SK-N-SH (cell line): ENCODE data around the gene DUSP10. TPM values are rescaled to one million over a fixed set of nuclear protein-coding genes. Genes with fewer than 3 reads are reported as not detected.

Experiments used
- CTCF ChIA-PET: fragments of 300-600, 350-600 bp; formaldehyde crosslinking; extraction: SDS; loops from one replicate; lab custom pipeline; 2021; lab: Yijun Ruan, JAX
- POLR2A ChIA-PET: fragments of 350-600 bp; sonication (Branson Sonifier 250); formaldehyde crosslinking; extraction: SDS; loops from one replicate; lab custom pipeline; 2020; ENCODE audit warnings: antibody characterized with exemption, inconsistent platforms; lab: Yijun Ruan, JAX
- DNase-seq: peaks from one replicate; pipeline ENCODE4 v3.0.0; 2012
- H2AFZ ChIP-seq: fragments of 200-600 bp; sonication (generic); 2 replicates; pipeline ENCODE4 v1.8.1; 2016; ENCODE audit warnings: antibody characterized with exemption, mild to moderate bottlenecking, low read depth
- H3F3A ChIP-seq: fragments of 200-600 bp; sonication (generic); replicated peaks from 2 replicates; pipeline ENCODE3; 2016; ENCODE audit warnings: antibody characterized with exemption, mild to moderate bottlenecking; ENCODE audit not compliant: insufficient read depth
- H3K27ac ChIP-seq, 2 experiments: fragments of 200-500 bp in 1 of 2; fragments of 200-600 bp in 1 of 2; sonication (Bioruptor generic) in 1 of 2; sonication (generic), shearing (Covaris generic) in 1 of 2; 2 replicates each; pipeline versions ENCODE4 v1.5.1 to v1.6.1; 2014 to 2016; ENCODE audit warnings: low read depth in 2 of 2, inconsistent platforms in 1 of 2, low read length in 1 of 2, mild to moderate bottlenecking in 1 of 2, mixed read lengths in 1 of 2
- H3K27me3 ChIP-seq: fragments of 200-600 bp; sonication (generic), shearing (Covaris generic); 2 replicates; pipeline ENCODE4 v1.6.1; 2016; ENCODE audit warnings: mixed run types; ENCODE audit not compliant: insufficient read depth
- H3K36me3 ChIP-seq, 2 experiments: fragments of 200-500 bp in 1 of 2; fragments of 200-600 bp in 1 of 2; sonication (Bioruptor generic) in 1 of 2; sonication (generic) in 1 of 2; replicated peaks in 1 of 2; 2 replicates each; pipeline versions ENCODE3 to v1.5.1; 2014 to 2016; ENCODE audit warnings: low read length in 1 of 2, mild to moderate bottlenecking in 1 of 2; ENCODE audit not compliant: insufficient read depth in 2 of 2, control insufficient read depth in 1 of 2
- H3K4me1 ChIP-seq, 2 experiments: fragments of 200-500 bp in 1 of 2; fragments of 200-600 bp in 1 of 2; sonication (Bioruptor generic) in 1 of 2; sonication (generic), shearing (Covaris generic) in 1 of 2; 2 replicates each; pipeline versions ENCODE4 v1.5.1 to v1.6.1; 2014 to 2016; ENCODE audit warnings: low read depth in 1 of 2, low read length in 1 of 2, mixed run types in 1 of 2; ENCODE audit not compliant: insufficient read depth in 2 of 2, control insufficient read depth in 1 of 2
- H3K4me2 ChIP-seq: fragments of 200-600 bp; sonication (generic), shearing (Covaris generic); 2 replicates; pipeline ENCODE4 v1.6.1; 2017; ENCODE audit warnings: mixed run types
- H3K4me3 ChIP-seq, 2 experiments: fragments of 200-500 bp in 1 of 2; fragments of 200-600 bp in 1 of 2; sonication (Bioruptor generic) in 1 of 2; sonication (generic), shearing (Covaris generic) in 1 of 2; 2 replicates each; pipeline versions ENCODE4 v1.5.1 to v1.8.1; 2014 to 2016; ENCODE audit warnings: low read depth in 2 of 2, inconsistent platforms in 1 of 2, low read length in 1 of 2, mild to moderate bottlenecking in 1 of 2, mixed read lengths in 1 of 2, moderate library complexity in 1 of 2
- H3K79me2 ChIP-seq: fragments of 200-600 bp; sonication (generic); 2 replicates; pipeline ENCODE4 v1.8.1; 2017; ENCODE audit warnings: mild to moderate bottlenecking; ENCODE audit not compliant: insufficient read depth
- H3K9ac ChIP-seq: fragments of 200-600 bp; sonication (generic); 2 replicates; pipeline ENCODE4 v1.6.1; 2017; ENCODE audit warnings: mixed run types
- H3K9me2 ChIP-seq: fragments of 200-600 bp; sonication (generic); 2 replicates; pipeline ENCODE4 v1.6.1; 2017; ENCODE audit warnings: mixed run types
- H3K9me3 ChIP-seq: fragments of 200-600 bp; sonication (generic); 2 replicates; pipeline ENCODE4 v1.6.1; 2017; ENCODE audit warnings: mixed run types, mild to moderate bottlenecking, moderate library complexity
- H4K20me1 ChIP-seq: fragments of 200-600 bp; sonication (generic); 2 replicates; pipeline ENCODE4 v1.6.1; 2017; ENCODE audit warnings: mild to moderate bottlenecking, mixed run types; ENCODE audit not compliant: insufficient read depth
- CTCF ChIP-seq: fragments of 200-600 bp; sonication (generic); IDR thresholded peaks from 2 replicates; pipeline ENCODE4 v1.6.1; 2017; ENCODE audit warnings: antibody characterized with exemption, mild to moderate bottlenecking, moderate library complexity
- ELF1 ChIP-seq: IDR thresholded peaks from 2 replicates; pipeline ENCODE4 v1.4.0; 2012
- EP300 ChIP-seq, 2 experiments: IDR thresholded peaks; 2 replicates each; pipeline versions ENCODE4 v1.4.0 to v1.6.1; 2012; ENCODE audit warnings: borderline replicate concordance in 1 of 2, low read depth in 1 of 2, low read length in 1 of 2
- EZH2phosphoT487 ChIP-seq: fragments of 200-600 bp; sonication (generic); IDR thresholded peaks from 2 replicates; pipeline ENCODE4 v1.6.1; 2017; ENCODE audit warnings: low read depth, mixed run types, mild to moderate bottlenecking, antibody characterized with exemption, moderate library complexity, borderline replicate concordance
- FOSL2 ChIP-seq: IDR thresholded peaks from 2 replicates; pipeline ENCODE4 v1.4.0; 2012; ENCODE audit warnings: low read depth, mild to moderate bottlenecking, moderate library complexity, borderline replicate concordance
- IRF3 ChIP-seq: fragments of 150-350 bp; IDR thresholded peaks from 2 replicates; pipeline ENCODE4 v1.6.1; 2016; ENCODE audit warnings: mild to moderate bottlenecking, low read depth, low read length
- JUND ChIP-seq: IDR thresholded peaks from 2 replicates; pipeline ENCODE4 v1.4.0; 2012
- NFIC ChIP-seq: IDR thresholded peaks from 2 replicates; pipeline ENCODE4 v1.4.0; 2012; ENCODE audit warnings: borderline replicate concordance
- POLR2AphosphoS5 ChIP-seq: IDR thresholded peaks from 2 replicates; pipeline ENCODE4 v1.6.1; 2012; ENCODE audit warnings: low read depth, low read length
- RAD21 ChIP-seq: IDR thresholded peaks from 2 replicates; pipeline ENCODE4 v1.6.1; 2012; ENCODE audit warnings: mild to moderate bottlenecking, low read length
- RCOR1 ChIP-seq: fragments of 150-350 bp; IDR thresholded peaks from 2 replicates; pipeline ENCODE4 v1.6.1; 2017; ENCODE audit warnings: antibody characterized with exemption, low read length
- RFX5 ChIP-seq: IDR thresholded peaks from 2 replicates; pipeline ENCODE4 v1.6.1; 2012; ENCODE audit warnings: mild to moderate bottlenecking, improper control_type of control experiment, low read length
- RXRA ChIP-seq: IDR thresholded peaks from 2 replicates; pipeline ENCODE4 v1.4.0; 2012; ENCODE audit warnings: low read depth, mild to moderate bottlenecking, borderline replicate concordance
- SIN3A ChIP-seq: IDR thresholded peaks from 2 replicates; pipeline ENCODE4 v1.6.1; 2012; ENCODE audit warnings: low read depth, mild to moderate bottlenecking, low read length, moderate library complexity, borderline replicate concordance
- TAF1 ChIP-seq: IDR thresholded peaks from 2 replicates; pipeline ENCODE4 v1.6.1; 2012; ENCODE audit warnings: low read depth, mild to moderate bottlenecking, low read length, moderate library complexity, borderline replicate concordance
- YY1 ChIP-seq: IDR thresholded peaks from 2 replicates; pipeline ENCODE4 v1.4.0; 2012; ENCODE audit warnings: low read depth, mild to moderate bottlenecking
- ZBTB33 ChIP-seq: IDR thresholded peaks from 2 replicates; pipeline ENCODE4 v1.4.0; 2012; ENCODE audit warnings: low read depth, borderline replicate concordance
- WGBS: methylation state at CpG from one replicate; pipeline ENCODE4 v1.1.6; 2017; ENCODE audit warnings: low lambda C conversion rate; 5-methylcytosine and 5-hydroxymethylcytosine counted together
- polyA plus RNA-seq, 3 experiments: library from polyadenylated mRNA; depleted of rRNA; stranded (reverse); fragments of >200 nt; gene quantifications; 2 replicates each; pipeline ENCODE4 v1.2.3, GENCODE V29; 2012

DUSP10 gene
- polyA plus RNA-seq, 1 of the 3 experiments (the other 2 are of a cell fraction): 6.4 TPM

GRCh38 chr1:221760911-221761310, 19.0 kb upstream of the DUSP10 start:
- H3K36me3 ChIP-seq: no peaks in the 10 kb centered on the region
- no peak overlapping the region for H3K9ac ChIP-seq
- H3F3A ChIP-seq: no peaks in the 10 kb centered on the region
- H2AFZ ChIP-seq: no peak overlapping the region
- peaks cover 0 to 2% of the 10 kb centered on the region in 2 experiments; a peak in 2 of 4 replicates for H3K4me1 ChIP-seq
- no peaks in the 10 kb centered on the region for H3K79me2 ChIP-seq
- H3K4me3 ChIP-seq: no peak overlapping the region
- no peaks in the 10 kb centered on the region for H3K9me2 ChIP-seq
- no peak overlapping the region for H3K4me2 ChIP-seq
- no peaks in the 10 kb centered on the region for H3K27me3 ChIP-seq
- no peaks in the 10 kb centered on the region for H4K20me1 ChIP-seq
- H3K27ac ChIP-seq: no peak overlapping the region
- 85% methylated on average over 3 of the region's 3 CpGs for WGBS
- ChIA-PET CTCF (no interaction called here), POLR2A (no interaction called here)
- no peak for TF ChIP-seq CTCF
- TF ChIP-seq RAD21: no peak
- TF ChIP-seq IRF3: no peak
- TF ChIP-seq ELF1: no peak
- TF ChIP-seq EP300 (IDR thresholded peaks at IDR 0.05; ENCODE audit: borderline replicate concordance in 1 of 2, low read depth in 1 of 2, low read length in 1 of 2): no peak
- TF ChIP-seq SIN3A: no peak
- TF ChIP-seq RCOR1: no peak
- no peak for TF ChIP-seq YY1
- no peak for TF ChIP-seq POLR2AphosphoS5
- no peak for TF ChIP-seq RXRA
- TF ChIP-seq RFX5: no peak
- TF ChIP-seq ZBTB33: no peak
- TF ChIP-seq FOSL2: no peak
- no peak for TF ChIP-seq NFIC
- TF ChIP-seq JUND: no peak
- no peak for TF ChIP-seq TAF1
- no peak for TF ChIP-seq EZH2phosphoT487
- no peak for DNase-seq
- H3K9me3 ChIP-seq: no peaks in the 10 kb centered on the region
